SJSA1 (cell line): Measurements from ENCODE around the gene ZNF710. TPM values are rescaled to one million over a fixed set of nuclear protein-coding genes. Genes with fewer than 3 reads are reported as not detected.

Experiments used
- DNase-seq, 2 experiments: peaks; one replicate each; pipeline ENCODE4 v3.0.0-alpha.2; 2015 to 2020; ENCODE audit warnings: low spot score in 2 of 2, low read depth in 1 of 2
- H3K27ac ChIP-seq: fragments of 250-450 bp; sonication (Bioruptor Pico); 2 replicates; pipeline ENCODE4 v1.5.1; 2020; ENCODE audit warnings: mild to moderate bottlenecking, moderate library complexity
- H3K27me3 ChIP-seq: fragments of 250-450 bp; sonication (Bioruptor Pico); replicated peaks from 2 replicates; pipeline ENCODE4 v1.5.1; 2020; ENCODE audit warnings: mild to moderate bottlenecking, moderate library complexity
- H3K36me3 ChIP-seq: fragments of 250-450 bp; sonication (Bioruptor Pico); 2 replicates; pipeline ENCODE4 v1.5.1; 2020; ENCODE audit warnings: mild to moderate bottlenecking
- H3K4me1 ChIP-seq: fragments of 250-450 bp; sonication (Bioruptor Pico); replicated peaks from 2 replicates; pipeline ENCODE4 v1.6.1; 2021; ENCODE audit warnings: mild to moderate bottlenecking
- H3K4me3 ChIP-seq: fragments of 250-450 bp; sonication (Bioruptor Pico); 2 replicates; pipeline ENCODE4 v1.5.1; 2020; ENCODE audit warnings: mild to moderate bottlenecking
- H3K9me3 ChIP-seq: fragments of 250-450 bp; sonication (Bioruptor Pico); replicated peaks from 2 replicates; pipeline ENCODE4 v1.5.1; 2020; ENCODE audit warnings: mild to moderate bottlenecking
- total RNA-seq: library from RNA; depleted of rRNA; stranded (reverse); fragments of >200 nt; shearing (Covaris generic); gene quantifications from 2 replicates; pipeline ENCODE4 v1.2.3, GENCODE V29; 2014

ZNF710 gene
- total RNA-seq, 1 experiment from 2014 or later, result 7.3 TPM

- no peak overlapping the region for H3K4me3 ChIP-seq
- H3K36me3 ChIP-seq, result no peaks in the 10 kb centered on the region
- no peaks in the 10 kb centered on the region for H3K27me3 ChIP-seq
Measured at GRCh38 chr15:90015294-90015693, 14.2 kb downstream of the ZNF710 start.

GRCh38 chr15:90015749-90016148 lies 14.6 kb downstream of the ZNF710 start:
- Histone ChIP-seq H3K4me3 (no peak overlapping the region), H3K27ac (no peak overlapping the region), H3K4me1 (no peaks in the 10 kb centered on the region), H3K27me3 (no peaks in the 10 kb centered on the region), H3K9me3 (peaks cover 7% of the 10 kb centered on the region), H3K36me3 (no peaks in the 10 kb centered on the region)
- no peak for DNase-seq

More at GRCh38 chr15:90015294-90015693, 14.2 kb downstream of the ZNF710 start:
- Histone ChIP-seq H3K4me1 (no peaks in the 10 kb centered on the region), H3K27ac (no peak overlapping the region), H3K9me3 (peaks cover 7% of the 10 kb centered on the region)
- no peak for DNase-seq

- H3K4me1 ChIP-seq, result no peaks in the 10 kb centered on the region
- H3K4me3 ChIP-seq, result no peak overlapping the region
- no peak for DNase-seq
- H3K27ac ChIP-seq, result no peak overlapping the region
- no peaks in the 10 kb centered on the region for H3K36me3 ChIP-seq
- H3K9me3 ChIP-seq, result peaks cover 2% of the 10 kb centered on the region
- H3K27me3 ChIP-seq, result no peaks in the 10 kb centered on the region
Measured at GRCh38 chr15:90016721-90017120, 15.6 kb downstream of the ZNF710 start.

- no peaks in the 10 kb centered on the region for H3K4me1 ChIP-seq
- DNase-seq, result no peak
- H3K27ac ChIP-seq, result no peak overlapping the region
- no peaks in the 10 kb centered on the region for H3K27me3 ChIP-seq
- H3K4me3 ChIP-seq, result no peak overlapping the region
- H3K36me3 ChIP-seq, result no peaks in the 10 kb centered on the region
- H3K9me3 ChIP-seq, result no peaks in the 10 kb centered on the region
Measured at GRCh38 chr15:90018216-90018831, 17.2 kb downstream of the ZNF710 start.

GRCh38 chr15:90019611-90020010 lies 18.5 kb downstream of the ZNF710 start:
- no peak overlapping the region for H3K27ac ChIP-seq
- no peak for DNase-seq
- H3K27me3 ChIP-seq, result no peaks in the 10 kb centered on the region
- no peaks in the 10 kb centered on the region for H3K9me3 ChIP-seq
- H3K4me3 ChIP-seq, result no peak overlapping the region
- no peaks in the 10 kb centered on the region for H3K36me3 ChIP-seq
- H3K4me1 ChIP-seq, result no peaks in the 10 kb centered on the region

- no peaks in the 10 kb centered on the region for H3K36me3 ChIP-seq
- no peak overlapping the region for H3K27ac ChIP-seq
- no peak overlapping the region for H3K4me3 ChIP-seq
- H3K4me1 ChIP-seq, result no peaks in the 10 kb centered on the region
- no peaks in the 10 kb centered on the region for H3K27me3 ChIP-seq
- no peak for DNase-seq
- no peaks in the 10 kb centered on the region for H3K9me3 ChIP-seq
Measured at GRCh38 chr15:90020021-90020735, 19.1 kb downstream of the ZNF710 start.

- no peak overlapping the region for H3K27ac ChIP-seq
- no peaks in the 10 kb centered on the region for H3K9me3 ChIP-seq
- H3K36me3 ChIP-seq, result no peaks in the 10 kb centered on the region
- H3K4me1 ChIP-seq, result no peaks in the 10 kb centered on the region
- no peaks in the 10 kb centered on the region for H3K27me3 ChIP-seq
- no peak for DNase-seq
- H3K4me3 ChIP-seq, result no peak overlapping the region
Measured at GRCh38 chr15:90020936-90021507, 19.9 kb downstream of the ZNF710 start.

GRCh38 chr15:90022345-90022744 lies 21.2 kb downstream of the ZNF710 start:
- Histone ChIP-seq H3K4me1 (no peaks in the 10 kb centered on the region), H3K4me3 (no peak overlapping the region), H3K27ac (no peak overlapping the region), H3K27me3 (no peaks in the 10 kb centered on the region), H3K36me3 (no peaks in the 10 kb centered on the region), H3K9me3 (no peaks in the 10 kb centered on the region)
- DNase-seq, result no peak

GRCh38 chr15:90022905-90023700 lies 22.0 kb downstream of the ZNF710 start:
- Histone ChIP-seq H3K36me3 (no peaks in the 10 kb centered on the region), H3K27me3 (no peaks in the 10 kb centered on the region), H3K27ac (no peak overlapping the region), H3K4me3 (no peak overlapping the region), H3K4me1 (no peaks in the 10 kb centered on the region), H3K9me3 (no peaks in the 10 kb centered on the region)
- no peak for DNase-seq

GRCh38 chr15:90024406-90024805 lies 23.3 kb downstream of the ZNF710 start:
- Histone ChIP-seq H3K9me3 (no peaks in the 10 kb centered on the region), H3K36me3 (no peaks in the 10 kb centered on the region), H3K27ac (no peak overlapping the region), H3K27me3 (no peaks in the 10 kb centered on the region), H3K4me1 (no peaks in the 10 kb centered on the region), H3K4me3 (no peak overlapping the region)
- no peak for DNase-seq

GRCh38 chr15:90025489-90026033 lies 24.4 kb downstream of the ZNF710 start:
- H3K4me3 ChIP-seq, result no peak overlapping the region
- H3K4me1 ChIP-seq, result no peaks in the 10 kb centered on the region
- no peaks in the 10 kb centered on the region for H3K9me3 ChIP-seq
- no peaks in the 10 kb centered on the region for H3K27me3 ChIP-seq
- no peaks in the 10 kb centered on the region for H3K36me3 ChIP-seq
- DNase-seq, result no peak
- H3K27ac ChIP-seq, result no peak overlapping the region

- H3K4me3 ChIP-seq, result no peak overlapping the region
- H3K9me3 ChIP-seq, result no peaks in the 10 kb centered on the region
- no peaks in the 10 kb centered on the region for H3K4me1 ChIP-seq
- H3K27ac ChIP-seq, result no peak overlapping the region
- DNase-seq, result no peak
- no peaks in the 10 kb centered on the region for H3K27me3 ChIP-seq
- H3K36me3 ChIP-seq, result no peaks in the 10 kb centered on the region
Measured at GRCh38 chr15:90028376-90028944, 27.3 kb downstream of the ZNF710 start.

GRCh38 chr15:90029024-90029423 lies 27.9 kb downstream of the ZNF710 start:
- no peak for DNase-seq

More at GRCh38 chr15:90029024-90029423, 27.9 kb downstream of the ZNF710 start:
- Histone ChIP-seq H3K4me1 (no peaks in the 10 kb centered on the region), H3K27me3 (no peaks in the 10 kb centered on the region), H3K36me3 (no peaks in the 10 kb centered on the region), H3K4me3 (no peak overlapping the region), H3K27ac (no peak overlapping the region), H3K9me3 (no peaks in the 10 kb centered on the region)
